Astrocyte (in vitro differentiated cells and primary cell): ENCODE measurements around the gene GOPC. TPM values are rescaled to one million over a fixed set of nuclear protein-coding genes. Genes with fewer than 3 reads are reported as not detected.

Source experiments
- DNase-seq: peaks from one replicate; pipeline ENCODE4 v3.0.0-alpha.2; 2010; ENCODE audit warnings: low read depth
- FAIRE-seq: peaks from 2 replicates; lab custom pipeline; 2011; peaks lifted over from hg19 to GRCh38; lab: Jason Lieb, UNC
- H2AFZ ChIP-seq: 2 replicates; pipeline ENCODE4 v1.6.0; 2012; ENCODE audit warnings: low read depth, low read length, inconsistent platforms
- H3K27ac ChIP-seq: 2 replicates; pipeline ENCODE4 v1.5.1; 2011; ENCODE audit warnings: low read depth, low read length, inconsistent platforms
- H3K27me3 ChIP-seq: 2 replicates; pipeline ENCODE4 v1.6.0; 2011; ENCODE audit warnings: low read length, inconsistent platforms; ENCODE audit not compliant: insufficient read depth
- H3K36me3 ChIP-seq: 2 replicates; pipeline ENCODE4 v1.5.1; 2011; ENCODE audit warnings: low read length, inconsistent platforms; ENCODE audit not compliant: insufficient read depth
- H3K4me1 ChIP-seq: 2 replicates; pipeline ENCODE4 v1.5.1; 2011; ENCODE audit warnings: low read length, inconsistent platforms; ENCODE audit not compliant: insufficient read depth
- H3K4me2 ChIP-seq: 2 replicates; pipeline ENCODE4 v1.6.0; 2012; ENCODE audit warnings: low read length, inconsistent platforms
- H3K4me3 ChIP-seq: 2 replicates; pipeline ENCODE4 v1.5.1; 2011; ENCODE audit warnings: low read depth, mild to moderate bottlenecking, low read length, inconsistent platforms; ENCODE audit not compliant: insufficient read depth
- H3K79me2 ChIP-seq: 2 replicates; pipeline ENCODE4 v1.6.0; 2012; ENCODE audit warnings: mild to moderate bottlenecking, low read length, inconsistent platforms; ENCODE audit not compliant: insufficient read depth
- H3K9ac ChIP-seq: 2 replicates; pipeline ENCODE4 v1.6.0; 2012; ENCODE audit warnings: mild to moderate bottlenecking, low read length, inconsistent platforms
- H3K9me3 ChIP-seq: 2 replicates; pipeline ENCODE4 v1.5.1; 2012; ENCODE audit warnings: low read depth, mild to moderate bottlenecking, low read length, inconsistent platforms; ENCODE audit not compliant: insufficient read depth
- H4K20me1 ChIP-seq: 2 replicates; pipeline ENCODE4 v1.6.0; 2012; ENCODE audit warnings: low read length, inconsistent platforms; ENCODE audit not compliant: insufficient read depth
- H3K27ac Mint-ChIP-seq: one replicate; pipeline ENCODE4 v1.8.0; 2021; ENCODE audit warnings: mild to moderate bottlenecking, mixed read lengths; ENCODE audit not compliant: unreplicated experiment
- H3K27me3 Mint-ChIP-seq: one replicate; pipeline ENCODE4 v1.8.0; 2021; ENCODE audit warnings: low read depth, mixed read lengths; ENCODE audit not compliant: unreplicated experiment
- H3K36me3 Mint-ChIP-seq: one replicate; pipeline ENCODE4 v1.8.0; 2021; ENCODE audit warnings: low read depth, mixed read lengths; ENCODE audit not compliant: unreplicated experiment
- H3K4me1 Mint-ChIP-seq: one replicate; pipeline ENCODE4 v1.8.0; 2021; ENCODE audit warnings: low read depth, mixed read lengths; ENCODE audit not compliant: unreplicated experiment
- H3K4me3 Mint-ChIP-seq: one replicate; pipeline ENCODE4 v1.8.0; 2021; ENCODE audit warnings: mild to moderate bottlenecking, moderate library complexity, mixed read lengths; ENCODE audit not compliant: unreplicated experiment
- H3K9me3 Mint-ChIP-seq: one replicate; pipeline ENCODE4 v1.8.0; 2021; ENCODE audit warnings: mild to moderate bottlenecking, mixed read lengths; ENCODE audit not compliant: unreplicated experiment
- EZH2 ChIP-seq: IDR thresholded peaks from 2 replicates; pipeline ENCODE4 v1.6.1; 2012; ENCODE audit warnings: mild to moderate bottlenecking, low read length, inconsistent platforms; ENCODE audit not compliant: insufficient read depth
- total RNA-seq: library from RNA; stranded (reverse); gene quantifications from 2 replicates; pipeline ENCODE4 v1.2.1, GENCODE V29; 2021
- TF ChIP-seq, protein P1 (sequence below): IDR thresholded peaks from 2 replicates; pipeline ENCODE4 v1.5.1; 2011; ENCODE audit warnings: low read depth, mild to moderate bottlenecking, inconsistent platforms, low read length, moderate library complexity; ENCODE audit not compliant: insufficient read depth

The GOPC gene
- total RNA-seq, 1 donor from 2014 or later = 45.0 TPM

DNA sequence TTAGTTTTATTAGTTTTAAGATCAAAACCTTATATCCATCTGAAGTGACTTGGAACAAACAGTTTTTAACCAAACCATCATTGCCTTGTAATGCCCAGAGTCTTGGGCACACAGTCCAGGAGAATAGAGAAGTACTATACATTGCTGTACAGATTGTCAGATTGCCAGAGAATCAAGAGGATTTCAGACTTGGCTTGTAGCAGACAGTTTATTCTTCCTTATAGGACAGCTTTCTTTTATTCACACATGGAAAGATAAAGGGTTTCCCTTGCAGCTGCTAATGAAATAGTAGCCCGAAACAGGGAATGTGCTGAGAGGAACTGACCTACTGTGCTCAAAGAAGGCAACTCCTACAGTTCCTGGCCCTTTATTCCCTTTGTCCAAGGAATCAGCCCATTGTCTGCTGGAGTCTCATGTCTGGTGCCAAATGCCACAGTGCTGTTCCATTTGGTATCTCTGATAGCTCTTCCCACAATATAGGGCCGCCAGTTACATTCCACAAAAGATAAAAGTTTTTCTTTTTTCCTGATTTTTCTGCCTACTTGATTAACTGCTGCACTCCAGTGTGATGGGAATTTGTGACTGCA, 89.2 kb downstream of the GOPC start:
- H3K79me2 ChIP-seq = peaks cover 72% of the 10 kb centered on the region
- H2AFZ ChIP-seq = no peak overlapping the region
- H3K27me3 Mint-ChIP-seq = no peaks in the 10 kb centered on the region
- H3K4me3 Mint-ChIP-seq = no peak overlapping the region
- H4K20me1 ChIP-seq = no peaks in the 10 kb centered on the region
- no peak overlapping the region for H3K27ac Mint-ChIP-seq
- peaks cover 37% of the 10 kb centered on the region for H3K4me1 ChIP-seq
- H3K4me2 ChIP-seq = peak overlapping the region; percentile 10
- peaks cover 29% of the 10 kb centered on the region for H3K4me1 Mint-ChIP-seq
- H3K36me3 ChIP-seq = peaks cover 20% of the 10 kb centered on the region
- no peak overlapping the region for H3K27ac ChIP-seq
- TF ChIP-seq EZH2 = no peak
- TF ChIP-seq, protein P1, sequence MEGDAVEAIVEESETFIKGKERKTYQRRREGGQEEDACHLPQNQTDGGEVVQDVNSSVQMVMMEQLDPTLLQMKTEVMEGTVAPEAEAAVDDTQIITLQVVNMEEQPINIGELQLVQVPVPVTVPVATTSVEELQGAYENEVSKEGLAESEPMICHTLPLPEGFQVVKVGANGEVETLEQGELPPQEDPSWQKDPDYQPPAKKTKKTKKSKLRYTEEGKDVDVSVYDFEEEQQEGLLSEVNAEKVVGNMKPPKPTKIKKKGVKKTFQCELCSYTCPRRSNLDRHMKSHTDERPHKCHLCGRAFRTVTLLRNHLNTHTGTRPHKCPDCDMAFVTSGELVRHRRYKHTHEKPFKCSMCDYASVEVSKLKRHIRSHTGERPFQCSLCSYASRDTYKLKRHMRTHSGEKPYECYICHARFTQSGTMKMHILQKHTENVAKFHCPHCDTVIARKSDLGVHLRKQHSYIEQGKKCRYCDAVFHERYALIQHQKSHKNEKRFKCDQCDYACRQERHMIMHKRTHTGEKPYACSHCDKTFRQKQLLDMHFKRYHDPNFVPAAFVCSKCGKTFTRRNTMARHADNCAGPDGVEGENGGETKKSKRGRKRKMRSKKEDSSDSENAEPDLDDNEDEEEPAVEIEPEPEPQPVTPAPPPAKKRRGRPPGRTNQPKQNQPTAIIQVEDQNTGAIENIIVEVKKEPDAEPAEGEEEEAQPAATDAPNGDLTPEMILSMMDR = no peak
- H3K27me3 ChIP-seq = no peaks in the 10 kb centered on the region
- no peaks in the 10 kb centered on the region for H3K9me3 ChIP-seq
- no peak for FAIRE-seq
- H3K4me3 ChIP-seq = no peak overlapping the region
- H3K36me3 Mint-ChIP-seq = peaks cover 27% of the 10 kb centered on the region
- no peak overlapping the region for H3K9ac ChIP-seq
- no peak for DNase-seq
- H3K9me3 Mint-ChIP-seq = peaks cover 4% of the 10 kb centered on the region

DNA sequence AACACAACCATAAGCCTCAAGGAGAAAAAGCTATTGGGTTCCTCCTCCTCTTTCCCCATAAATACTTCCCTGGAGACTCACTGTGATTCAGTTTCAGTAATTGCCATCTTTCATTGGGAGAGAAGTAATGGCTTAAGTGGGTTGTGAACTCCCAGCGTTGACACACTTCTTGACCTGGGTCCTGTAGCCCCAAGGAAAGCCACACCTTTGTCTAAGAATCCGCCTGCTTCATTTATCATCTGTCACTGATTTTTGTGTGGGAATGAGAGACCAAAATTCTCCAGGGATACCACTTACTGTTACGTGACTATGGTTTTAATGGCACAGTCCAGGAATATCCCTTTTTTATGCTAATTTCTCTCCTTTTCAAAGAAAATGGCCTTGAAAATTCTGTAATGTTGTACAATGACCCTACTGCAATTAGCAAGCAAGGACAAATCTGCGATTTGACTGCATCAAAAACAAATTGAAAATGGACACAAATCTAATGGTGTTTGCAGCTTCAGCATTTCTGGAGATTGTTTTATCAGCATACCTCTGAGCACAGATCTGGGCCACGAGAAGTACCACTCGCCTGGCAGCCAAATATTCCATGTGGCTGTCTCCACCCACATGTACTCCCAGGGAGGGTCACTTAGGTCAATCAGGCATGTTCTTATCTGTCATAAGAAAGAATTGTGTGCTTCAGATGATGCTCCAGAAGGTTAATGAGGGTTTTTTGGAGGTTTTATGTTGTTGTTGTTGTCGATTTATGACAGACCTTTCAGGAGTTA, 90.1 kb downstream of the GOPC start:
- Histone ChIP-seq H3K9ac (no peak overlapping the region), H3K36me3 (peaks cover 20% of the 10 kb centered on the region), H3K79me2 (peaks cover 69% of the 10 kb centered on the region), H2AFZ (no peak overlapping the region), H3K4me1 (peaks cover 37% of the 10 kb centered on the region), H4K20me1 (no peaks in the 10 kb centered on the region), H3K4me2 (no peak overlapping the region), H3K9me3 (no peaks in the 10 kb centered on the region), H3K27ac (no peak overlapping the region), H3K27me3 (no peaks in the 10 kb centered on the region), H3K4me3 (no peak overlapping the region)
- H3K27ac Mint-ChIP-seq = no peak overlapping the region
- peaks cover 37% of the 10 kb centered on the region for H3K4me1 Mint-ChIP-seq
- H3K9me3 Mint-ChIP-seq = peaks cover 4% of the 10 kb centered on the region
- H3K27me3 Mint-ChIP-seq = no peaks in the 10 kb centered on the region
- FAIRE-seq (peak; percentile 13), DNase-seq (peak; percentile 66)
- TF ChIP-seq, protein P1 = no peak
- TF ChIP-seq EZH2 = no peak
- H3K4me3 Mint-ChIP-seq = no peak overlapping the region
- peaks cover 23% of the 10 kb centered on the region for H3K36me3 Mint-ChIP-seq

Other genes with a start within 250 kb of the GOPC start
- gene ROS1, start 176.6 kb downstream of the GOPC start, total RNA-seq = not detected in 2 replicates
- 36.8 and 44.9 TPM in 2 replicates for gene DCBLD1, start 119.8 kb downstream of the GOPC start, total RNA-seq
- 45.7 and 47.3 TPM in 2 replicates for gene NUS1, start 73.0 kb upstream of the GOPC start, total RNA-seq